RCC 7860 (cell line): Measurements from ENCODE around the gene TEX13D.

ENCODE experiments used
- DNase-seq: peaks from one replicate; pipeline ENCODE4 v3.0.0-alpha.2; 2015; ENCODE audit warnings: low spot score
- FAIRE-seq: peaks from 2 replicates; lab custom pipeline; 2012; peaks lifted over from hg19 to GRCh38; lab: Jason Lieb, UNC

TEX13D gene

DNA sequence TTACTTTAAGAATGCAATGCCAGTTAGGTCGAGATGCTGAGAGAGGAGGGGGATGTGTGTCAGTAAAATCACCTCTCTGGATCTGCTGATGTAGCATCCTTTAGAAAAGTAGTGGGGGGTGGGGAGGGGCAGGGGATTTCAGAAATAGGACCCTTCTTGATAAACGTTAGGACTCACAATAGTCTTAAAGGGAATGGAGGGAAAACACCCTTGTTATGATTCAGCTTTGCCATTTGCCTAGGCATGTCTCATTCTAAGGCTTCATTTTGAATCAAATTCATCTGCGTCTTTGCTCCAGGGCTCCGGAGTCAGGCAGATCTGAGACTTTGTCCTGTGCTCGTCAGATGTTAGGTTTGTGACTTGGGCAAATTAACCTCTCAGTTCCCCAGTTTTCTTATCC, 14.8 kb downstream of the TEX13D start:
- DNase-seq (no peak), FAIRE-seq (no peak)

DNA sequence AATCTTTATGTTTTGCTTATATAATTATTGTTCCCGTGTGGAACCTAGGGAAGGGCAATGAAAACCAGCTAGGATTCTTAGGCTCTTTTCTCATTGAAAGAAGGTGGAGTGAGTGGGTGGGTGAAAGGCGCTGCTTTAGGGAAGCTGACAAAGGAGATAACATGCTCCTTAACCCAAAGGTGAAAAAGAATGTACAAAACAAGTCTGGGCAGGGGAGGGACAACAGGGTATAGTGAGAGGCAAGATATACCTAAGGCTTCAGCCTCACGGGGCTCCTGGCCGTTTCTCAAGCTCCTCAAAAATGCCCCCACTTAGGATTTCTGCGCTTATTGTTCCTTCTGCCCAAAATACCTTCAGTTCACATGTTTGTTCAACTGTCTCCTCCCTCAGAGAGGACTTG, 15.7 kb downstream of the TEX13D start:
- no peak for FAIRE-seq
- DNase-seq: no peak

GRCh38 chrX:124348885-124349453, 16.5 kb downstream of the TEX13D start:
- DNase-seq (no peak), FAIRE-seq (no peak)

DNA sequence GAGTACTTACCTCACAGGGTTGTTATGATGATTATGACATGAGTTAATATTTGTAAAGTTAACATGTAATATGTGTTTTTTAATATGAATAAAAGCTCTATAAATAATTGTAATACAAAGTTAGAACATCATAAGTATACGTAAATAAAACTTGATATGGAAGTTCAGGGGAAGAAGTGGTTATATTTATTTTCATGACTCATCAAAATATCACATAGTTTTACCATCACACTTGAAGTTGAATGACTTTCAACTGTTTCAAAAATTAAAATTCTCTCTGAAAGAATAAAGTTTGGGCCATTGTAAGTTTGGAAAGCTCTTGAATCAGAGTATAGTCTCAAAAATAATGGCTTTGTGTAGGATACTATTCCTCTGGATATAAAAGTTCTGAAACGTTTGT, 22.2 kb downstream of the TEX13D start:
- FAIRE-seq (no peak), DNase-seq (no peak)

DNA sequence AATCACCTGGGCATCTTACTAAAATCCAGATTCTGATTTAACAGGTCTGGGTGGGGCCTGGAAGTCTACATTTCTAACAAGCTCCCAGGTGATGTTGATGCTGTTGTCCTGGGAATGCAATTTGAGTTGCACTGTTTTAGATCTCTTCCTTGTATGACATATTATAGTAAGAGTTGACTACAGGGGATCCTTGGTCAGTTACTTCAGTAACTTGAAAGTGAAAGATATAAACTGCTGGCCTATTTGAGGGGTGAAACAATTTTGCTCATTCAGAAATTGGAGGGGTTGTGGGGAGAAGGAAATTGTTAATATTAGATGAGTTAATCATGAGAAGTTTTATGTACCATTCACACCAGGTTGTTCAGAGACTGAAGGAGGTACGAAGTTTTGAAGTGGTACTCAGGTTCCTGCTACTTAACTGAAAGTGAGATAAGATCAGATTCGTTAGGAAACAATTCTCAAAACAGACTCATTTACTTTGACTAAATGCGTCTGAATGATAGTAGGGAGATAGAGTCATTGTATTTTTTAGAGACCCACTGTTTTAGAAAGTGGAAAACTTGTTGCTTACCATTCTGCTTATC, 26.4 kb downstream of the TEX13D start:
- FAIRE-seq: no peak
- no peak for DNase-seq

DNA sequence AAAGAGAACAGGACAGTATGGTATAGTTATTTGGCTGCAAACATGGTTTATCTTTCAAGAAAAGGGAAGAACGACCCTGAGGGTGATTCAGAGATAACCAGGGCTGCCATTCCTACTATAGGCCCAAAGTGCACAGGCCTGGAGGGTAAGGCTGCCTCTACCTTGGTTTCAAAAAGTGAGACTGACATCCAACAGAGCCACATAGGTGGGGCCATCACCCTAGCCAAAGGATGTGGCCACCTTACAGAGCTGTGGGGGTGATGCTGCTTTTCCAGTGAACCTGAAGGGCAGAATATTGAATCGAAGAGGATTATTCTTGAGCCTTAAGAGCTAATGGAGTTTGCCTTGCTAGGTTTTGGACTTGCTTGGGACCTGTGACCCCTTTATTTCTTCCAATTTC, 29.6 kb downstream of the TEX13D start:
- no peak for FAIRE-seq

DNA sequence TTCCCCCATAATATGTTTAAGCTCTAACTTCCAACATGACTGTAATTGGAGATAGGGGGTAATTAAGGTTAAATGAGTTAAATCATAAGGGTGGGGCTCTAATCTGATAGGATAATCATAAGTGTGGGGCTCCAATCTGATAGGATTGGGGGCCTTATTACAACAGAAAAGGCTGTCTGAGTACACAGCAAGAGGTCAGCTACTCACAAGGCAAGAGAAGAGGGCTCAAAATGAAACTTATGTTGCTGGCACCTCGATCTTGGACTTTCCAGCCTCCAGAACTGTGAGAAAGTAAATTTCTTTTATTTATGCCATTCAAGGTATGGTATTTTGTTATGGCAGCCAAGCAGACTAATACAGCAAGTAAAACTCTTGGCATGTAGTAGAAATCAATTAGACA, 30.3 kb downstream of the TEX13D start:
- DNase-seq (no peak), FAIRE-seq (no peak)

More for the DNA sequence above, 29.6 kb downstream of the TEX13D start:
- no peak for DNase-seq

DNA sequence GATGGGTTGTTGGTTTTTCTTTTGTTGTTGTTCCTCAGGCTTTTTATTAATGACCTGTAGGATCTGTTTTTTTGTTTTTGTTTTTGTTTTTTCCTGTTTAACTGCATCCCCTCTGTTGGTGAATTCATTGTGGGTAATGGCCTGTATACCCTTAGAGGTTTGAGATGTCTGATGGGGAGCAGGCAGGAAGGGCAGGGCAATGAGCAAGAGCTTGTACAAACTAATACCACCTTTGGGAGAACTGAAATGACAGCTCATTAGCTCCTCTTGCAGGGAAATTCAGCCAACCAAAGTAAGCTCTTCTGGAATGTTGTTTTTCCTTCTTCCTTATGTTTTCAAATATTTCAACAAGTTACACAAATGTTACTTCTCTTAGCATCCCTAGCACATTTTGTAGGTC, 37.3 kb downstream of the TEX13D start:
- FAIRE-seq (no peak), DNase-seq (no peak)

- FAIRE-seq: no peak
Measured at GRCh38 chrX:124373348-124373747, 40.9 kb downstream of the TEX13D start.

DNA sequence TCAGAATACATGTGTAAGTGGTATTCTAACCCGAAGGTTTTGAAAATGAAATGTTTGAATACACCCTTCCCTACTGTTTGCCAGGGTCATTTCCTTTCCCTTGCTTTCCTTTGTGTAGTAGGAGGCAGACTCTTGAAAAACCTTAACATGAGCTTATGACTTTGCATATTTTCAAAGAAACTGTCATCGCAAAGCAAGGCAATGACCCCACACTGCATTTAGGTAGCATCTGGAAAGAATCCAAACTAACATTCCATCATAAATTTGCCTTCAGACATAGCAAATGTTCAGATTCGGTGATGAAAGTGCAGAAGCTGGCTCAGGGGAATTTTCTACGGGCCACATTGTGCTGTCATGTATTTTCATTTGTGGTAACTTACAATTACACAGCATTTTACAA, 46.2 kb downstream of the TEX13D start:
- no peak for FAIRE-seq
- no peak for DNase-seq

More at GRCh38 chrX:124373348-124373747, 40.9 kb downstream of the TEX13D start:
- no peak for DNase-seq

- no peak for FAIRE-seq
- no peak for DNase-seq
Measured at GRCh38 chrX:124383354-124383753, 50.9 kb downstream of the TEX13D start.

DNA sequence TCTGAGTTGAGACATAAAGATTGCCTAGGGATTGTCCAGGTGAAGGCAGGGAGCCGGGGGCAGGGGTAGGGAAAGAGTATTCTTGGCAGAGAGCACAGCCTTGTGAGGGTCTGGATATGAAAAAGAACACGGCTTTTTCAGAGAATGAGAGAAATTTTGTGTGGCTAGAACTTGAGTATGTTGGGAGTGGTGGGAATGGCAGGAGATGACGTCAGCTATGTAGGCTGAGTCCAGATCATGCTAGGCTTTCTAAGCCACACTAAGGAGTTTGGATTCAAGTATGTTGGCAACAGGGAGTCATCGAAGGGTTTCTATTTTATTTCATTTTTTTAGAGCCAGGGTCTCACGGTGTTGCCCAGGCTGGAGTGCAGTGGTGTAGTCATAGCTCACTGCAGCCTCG, 53.9 kb downstream of the TEX13D start:
- no peak for DNase-seq
- no peak for FAIRE-seq
